NCI-H2196 (cell line): ENCODE results near the gene BTBD9.

Experiments
- DNase-seq: peaks from one replicate; lab custom pipeline; 2025; ENCODE audit not compliant: unreplicated experiment; lab: John Stamatoyannopoulos, UW

BTBD9 gene

GRCh38 chr6:38153076-38153797, 486.5 kb downstream of the BTBD9 start:
- no peak for DNase-seq

DNA sequence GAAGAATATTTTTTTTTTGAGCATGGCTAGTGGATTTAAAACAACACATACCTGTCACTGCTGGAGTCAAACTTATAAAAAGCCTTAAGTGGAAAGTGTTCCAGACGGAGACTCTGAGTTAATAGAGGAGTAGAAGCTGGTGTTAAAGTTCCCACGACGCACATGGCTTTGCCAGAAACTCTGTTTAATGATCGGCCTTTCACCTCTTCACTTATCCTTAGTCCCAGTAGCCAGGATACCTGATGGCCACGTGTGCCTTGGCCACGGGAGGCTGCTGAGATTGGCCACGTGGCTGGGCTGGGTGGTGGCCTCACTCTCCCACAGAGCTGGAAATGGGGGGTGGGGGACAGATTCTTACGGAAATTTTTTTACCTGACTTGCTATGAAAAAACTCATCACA, 487.1 kb downstream of the BTBD9 start:
- no peak for DNase-seq

GRCh38 chr6:38151580-38152500, 487.9 kb downstream of the BTBD9 start:
- no peak for DNase-seq

DNA sequence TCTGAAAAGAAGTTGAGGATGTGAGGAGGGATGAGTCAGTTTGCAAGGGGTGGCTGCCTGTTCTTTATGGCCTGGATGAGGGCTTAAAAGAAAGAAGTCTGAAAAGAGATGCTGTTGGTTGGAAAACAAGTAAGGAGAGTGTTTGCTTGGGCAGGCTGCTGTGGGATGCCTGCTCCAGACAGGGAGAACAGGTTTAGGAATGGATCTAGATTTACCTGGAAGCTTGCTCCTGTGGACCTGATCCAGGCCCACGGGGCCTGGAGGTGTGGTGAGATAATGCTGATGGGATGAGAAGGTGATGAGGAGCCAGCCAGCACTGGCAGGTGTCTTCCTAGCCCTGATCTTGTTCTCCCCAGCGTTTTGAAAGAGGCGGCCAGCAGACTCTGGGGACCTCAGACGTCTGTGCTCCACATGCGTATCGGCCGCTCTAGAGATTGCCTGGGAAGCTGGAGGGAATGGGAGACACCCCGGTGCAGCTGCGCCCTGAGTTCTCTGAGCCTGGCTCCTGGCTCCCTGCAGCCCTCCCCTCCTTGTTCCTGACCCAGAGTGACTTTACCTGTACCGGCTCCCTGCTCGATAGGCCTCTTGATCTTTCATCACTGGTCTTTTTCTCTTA, 488.9 kb downstream of the BTBD9 start:
- DNase-seq = no peak

- no peak for DNase-seq
Observed at GRCh38 chr6:38150021-38150420, 489.7 kb downstream of the BTBD9 start.

- DNase-seq = no peak
Observed at GRCh38 chr6:38149531-38149930, 490.2 kb downstream of the BTBD9 start.

DNA sequence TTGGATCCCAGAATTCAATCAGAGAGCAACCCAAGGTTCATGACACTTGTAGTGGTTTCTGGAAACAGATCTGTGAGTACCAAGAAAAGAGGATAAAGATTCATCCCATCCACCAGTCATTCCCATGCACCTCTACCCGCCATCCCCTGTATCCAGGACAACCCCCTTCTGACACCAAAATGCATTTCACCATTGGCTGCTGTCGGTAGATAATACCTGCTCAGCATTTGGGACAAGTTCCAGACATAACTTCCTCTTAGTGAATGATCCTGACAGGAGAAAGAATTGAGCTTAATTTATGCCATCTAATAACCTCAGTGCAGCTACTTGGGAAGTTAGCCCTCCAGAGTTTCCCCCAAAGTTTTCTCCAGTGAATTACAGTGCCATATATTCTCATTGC, 491.1 kb downstream of the BTBD9 start:
- no peak for DNase-seq

- DNase-seq = no peak
Observed at GRCh38 chr6:38146734-38147027, 493.0 kb downstream of the BTBD9 start.

DNA sequence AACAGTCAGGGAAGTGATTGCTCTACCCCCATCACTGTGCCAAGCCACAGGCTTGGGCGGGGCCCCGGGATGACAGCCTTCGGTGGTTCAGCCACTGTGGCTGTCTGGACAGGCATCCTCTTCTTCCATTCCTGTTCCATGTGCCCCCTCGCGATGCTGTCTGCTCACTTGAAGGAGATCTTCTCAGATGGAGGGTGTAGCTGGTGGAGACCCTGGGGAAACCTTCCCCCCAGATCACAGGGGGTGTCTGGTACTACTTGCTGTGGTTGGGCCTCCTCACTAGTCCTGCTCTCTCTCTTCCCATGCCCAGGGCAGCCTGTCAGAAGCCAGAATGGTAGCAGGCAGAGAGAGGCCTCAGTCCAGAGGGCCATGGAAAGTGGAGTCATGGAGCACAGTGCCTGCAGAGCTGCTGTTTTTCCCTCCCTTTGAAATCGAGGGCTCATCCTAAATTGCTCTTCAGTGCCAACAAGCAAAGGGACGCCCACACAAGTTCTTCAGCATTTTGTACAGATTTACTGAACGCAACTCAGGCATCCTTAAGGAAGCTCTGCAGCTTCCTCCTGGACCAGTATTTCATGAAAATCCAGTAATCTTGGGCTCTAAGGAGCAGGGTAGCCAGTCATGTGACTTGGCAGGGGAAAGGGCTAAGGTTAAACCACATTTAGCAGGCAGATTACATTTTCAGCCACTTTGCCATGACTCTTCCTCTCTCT, 493.6 kb downstream of the BTBD9 start:
- no peak for DNase-seq

- no peak for DNase-seq
Observed at GRCh38 chr6:38144365-38144945, 495.3 kb downstream of the BTBD9 start.

DNA sequence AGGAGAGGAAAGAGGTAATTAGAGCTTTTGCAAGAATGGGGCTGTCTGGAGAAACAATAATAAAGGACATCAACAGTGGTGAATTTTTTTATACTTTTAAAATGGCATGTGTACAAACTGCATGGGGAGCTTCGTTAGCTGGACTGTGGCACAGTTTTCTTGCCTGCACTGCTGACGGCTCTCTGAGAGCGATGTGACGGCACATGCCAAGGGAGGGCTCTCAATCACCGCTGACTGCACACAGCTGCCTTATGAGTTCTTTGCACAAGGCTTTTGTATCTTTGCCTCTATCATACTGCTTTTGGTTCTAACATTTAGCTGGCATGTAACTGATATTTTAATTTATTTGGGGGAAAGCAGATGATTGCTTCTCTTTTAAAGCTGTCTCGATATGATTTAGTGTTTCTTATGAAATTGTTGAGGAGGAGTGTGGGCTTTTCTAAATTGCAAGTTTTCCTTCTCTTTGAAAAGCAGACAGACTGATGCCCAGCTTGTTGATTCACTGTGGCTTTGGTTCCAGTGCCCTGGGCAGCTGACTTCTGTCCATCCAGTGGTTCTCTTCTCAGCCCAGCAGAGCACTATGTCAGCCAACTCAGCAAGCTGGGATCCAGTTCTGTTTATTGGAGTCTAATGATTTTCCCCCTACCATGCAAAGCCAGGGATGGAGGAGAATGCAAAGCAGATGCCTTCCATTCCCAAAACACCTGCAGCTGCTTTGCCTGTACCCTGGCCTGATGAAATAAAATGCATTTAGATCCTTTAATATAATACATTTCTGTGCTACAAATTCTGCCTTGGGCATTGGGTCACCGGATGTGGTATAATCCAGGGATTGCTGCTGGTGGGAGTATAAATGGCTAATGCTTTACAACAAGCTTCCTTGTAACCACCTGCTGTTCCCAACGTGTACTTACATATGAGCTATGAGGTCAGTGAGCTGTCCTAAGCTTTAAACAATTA, 496.3 kb downstream of the BTBD9 start:
- no peak for DNase-seq

DNA sequence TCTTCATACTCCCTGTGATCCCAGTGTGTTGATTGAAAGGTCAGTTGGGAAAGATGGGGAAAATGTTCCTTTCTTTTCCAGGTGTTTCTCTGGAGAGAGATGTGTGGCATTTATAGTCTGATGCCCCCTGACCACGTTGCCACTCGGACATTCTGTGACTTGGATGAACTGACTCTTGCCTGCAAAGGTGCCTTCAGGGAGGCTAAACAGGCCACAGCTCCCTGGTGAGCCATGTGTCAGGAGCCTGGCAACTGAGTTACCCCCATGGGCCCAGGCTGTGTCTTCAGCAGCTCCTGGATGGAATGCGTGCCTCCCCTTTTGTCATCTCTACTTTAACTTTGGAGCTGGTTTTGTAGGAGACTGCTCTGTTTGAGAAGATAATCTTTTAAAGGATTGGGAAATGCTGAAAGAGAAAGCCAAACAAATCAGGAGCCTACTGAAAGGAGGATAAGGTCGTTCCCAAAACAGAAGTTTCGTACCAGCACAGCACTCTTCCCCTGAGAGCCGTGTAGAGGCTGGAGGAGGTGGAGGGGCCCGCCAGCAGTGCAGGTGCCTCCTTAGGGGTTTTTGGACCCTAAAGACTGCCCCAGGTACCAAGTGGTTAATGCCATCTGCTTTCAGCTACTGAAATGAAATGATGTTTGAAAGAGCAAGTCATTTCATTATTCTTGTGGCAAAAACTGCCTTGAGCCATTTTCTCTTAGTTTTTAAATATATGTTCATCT, 497.4 kb downstream of the BTBD9 start:
- DNase-seq = no peak

DNA sequence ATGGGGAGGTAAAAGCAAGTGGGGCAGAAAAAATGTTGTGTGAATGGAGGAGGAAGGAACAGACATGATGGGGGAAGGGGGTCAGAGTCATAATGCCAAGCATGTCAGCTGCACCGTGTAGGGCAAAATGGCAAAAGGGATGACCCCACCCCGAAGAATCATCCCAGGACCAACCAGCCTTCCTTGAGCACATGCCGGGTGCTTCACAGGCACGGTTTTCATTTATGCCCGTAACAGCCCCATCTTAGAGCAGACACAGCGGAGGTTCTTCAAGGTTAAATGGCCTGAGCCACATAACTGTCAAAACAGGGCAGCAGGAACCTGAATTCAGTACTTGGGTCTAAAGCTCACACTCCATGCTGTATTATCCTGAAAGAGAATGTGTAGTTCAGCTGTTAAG, 498.0 kb downstream of the BTBD9 start:
- no peak for DNase-seq

- DNase-seq = no peak
Observed at GRCh38 chr6:38141085-38141484, 498.6 kb downstream of the BTBD9 start.

GRCh38 chr6:38138374-38138773, 501.4 kb downstream of the BTBD9 start:
- no peak for DNase-seq

- DNase-seq = no peak
Observed at GRCh38 chr6:38137608-38138265, 502.0 kb downstream of the BTBD9 start.

DNA sequence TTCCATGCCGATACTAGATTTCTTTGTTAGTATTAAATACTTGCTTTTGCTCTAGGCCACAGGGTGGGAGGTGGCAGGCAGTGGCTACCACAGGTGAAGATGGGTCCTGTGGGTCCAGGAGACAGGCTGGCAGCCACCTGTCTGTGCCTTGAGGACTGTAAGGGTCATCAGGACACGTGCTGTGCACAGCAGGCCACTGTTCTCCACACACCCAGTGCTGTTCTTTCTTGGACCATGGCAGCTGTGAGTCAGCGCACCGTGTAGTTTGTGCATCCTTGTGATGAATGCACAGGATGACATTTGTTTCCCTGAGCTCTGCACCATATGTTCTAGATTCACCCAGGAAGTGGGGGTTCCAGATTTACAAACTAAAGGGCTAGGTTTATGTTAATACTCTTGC, 503.2 kb downstream of the BTBD9 start:
- no peak for DNase-seq

DNA sequence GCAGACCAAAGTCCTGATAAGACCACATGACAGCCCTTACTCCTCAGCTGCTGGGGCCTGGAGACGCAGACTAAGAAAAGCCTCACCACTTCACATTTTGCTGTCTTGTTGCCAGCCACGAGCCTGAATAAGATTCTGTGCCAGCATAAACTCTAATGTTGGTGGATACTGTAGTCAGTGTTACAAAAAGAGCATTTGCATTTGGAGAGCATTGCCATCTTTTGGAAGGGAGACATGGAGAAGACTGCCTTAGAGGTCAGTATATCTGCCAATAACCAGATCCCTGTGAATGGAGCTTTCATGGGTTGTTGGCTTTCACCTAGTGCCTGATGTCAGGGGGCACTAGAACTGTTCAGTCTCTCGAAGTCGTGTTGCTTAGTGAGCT, 505.0 kb downstream of the BTBD9 start:
- DNase-seq = no peak
